Fibroblast of lung (primary cell): Measurements from ENCODE around the gene METAP1D. TPM values are rescaled to one million over a fixed set of nuclear protein-coding genes. Genes with fewer than 3 reads are reported as not detected.

Source experiments
- DNase-seq, 2 donors: peaks; one replicate each; pipeline versions ENCODE4 v3.0.0 to v3.0.0-alpha.2; 2010; ENCODE audit warnings: low read depth in 2 of 2
- H2AFZ ChIP-seq: 2 replicates; pipeline ENCODE4 v1.5.1; 2012; ENCODE audit warnings: low read length, control low read depth, inconsistent platforms
- H3K27ac ChIP-seq: 2 replicates; pipeline ENCODE4 v1.5.1; 2011; ENCODE audit warnings: low read length, control low read depth; ENCODE audit not compliant: insufficient read depth
- H3K27me3 ChIP-seq: 2 replicates; pipeline ENCODE4 v1.5.1; 2011; ENCODE audit warnings: mild to moderate bottlenecking, low read length; ENCODE audit not compliant: control insufficient read depth, insufficient read depth
- H3K36me3 ChIP-seq: 2 replicates; pipeline ENCODE4 v1.5.1; 2011; ENCODE audit warnings: low read length; ENCODE audit not compliant: control insufficient read depth, insufficient read depth
- H3K4me1 ChIP-seq: 2 replicates; pipeline ENCODE4 v1.5.1; 2011; ENCODE audit warnings: low read length; ENCODE audit not compliant: control insufficient read depth, insufficient read depth; ENCODE audit errors: extremely low read depth
- H3K4me2 ChIP-seq: 2 replicates; pipeline ENCODE4 v1.5.1; 2011; ENCODE audit warnings: low read length, control low read depth; ENCODE audit not compliant: insufficient read depth; ENCODE audit errors: extremely low read depth
- H3K4me3 ChIP-seq, 4 experiments: fragments of 200-600 bp in 1 of 4; sonication (generic) in 1 of 4; replicated peaks in 1 of 4; 2 replicates each; pipeline ENCODE4 v1.5.1; 2011 to 2016; ENCODE audit warnings: low read length in 4 of 4, low read depth in 3 of 4, mild to moderate bottlenecking in 3 of 4, control low read depth in 2 of 4, inconsistent platforms in 1 of 4, mixed read lengths in 1 of 4; ENCODE audit not compliant: insufficient read depth in 1 of 4; ENCODE audit errors: control extremely low read depth in 1 of 4
- H3K79me2 ChIP-seq: 2 replicates; pipeline ENCODE4 v1.5.1; 2012; ENCODE audit warnings: mild to moderate bottlenecking, low read length, inconsistent platforms; ENCODE audit not compliant: control insufficient read depth, insufficient read depth
- H3K9ac ChIP-seq: 2 replicates; pipeline ENCODE4 v1.5.1; 2011; ENCODE audit warnings: mild to moderate bottlenecking, low read length, control low read depth; ENCODE audit not compliant: insufficient read depth
- H3K9me3 ChIP-seq: 2 replicates; pipeline ENCODE4 v1.5.1; 2012; ENCODE audit warnings: low read depth, low read length; ENCODE audit not compliant: control insufficient read depth, insufficient read depth
- H4K20me1 ChIP-seq: 2 replicates; pipeline ENCODE4 v1.5.1; 2011; ENCODE audit warnings: low read length; ENCODE audit not compliant: control insufficient read depth, insufficient read depth; ENCODE audit errors: extremely low read depth
- CTCF ChIP-seq, 2 donors: IDR thresholded peaks in 1 of 2; conservative IDR thresholded peaks in 1 of 2; 1 replicate in 1 of 2; 2 replicates in 1 of 2; pipeline ENCODE4 v1.5.1; 2011 to 2012; ENCODE audit warnings: low read length in 2 of 2, control low read depth in 1 of 2, inconsistent platforms in 1 of 2, low read depth in 1 of 2, mild to moderate bottlenecking in 1 of 2
- EZH2 ChIP-seq: IDR thresholded peaks from 2 replicates; pipeline ENCODE4 v1.5.1; 2012; ENCODE audit warnings: low read length, control low read depth, mild to moderate bottlenecking; ENCODE audit errors: missing control alignments
- polyA plus RNA-seq, 2 donors: library from polyadenylated mRNA; depleted of rRNA in 1 of 2; stranded (reverse) in 1 of 2; unstranded in 1 of 2; fragments of >200 nt; gene quantifications; 2 replicates each; pipeline ENCODE4 v1.2.1, GENCODE V29; 2011 to 2012; ENCODE audit warnings: missing spikeins in 1 of 2
- total RNA-seq: library from RNA; depleted of rRNA; stranded (reverse); fragments of >200 nt; gene quantifications from 2 replicates; pipeline ENCODE4 v1.2.1, GENCODE V29; 2014

Gene METAP1D
- total and polyA plus RNA-seq, 2 donors (not counting 1 experiment from before 2014, with no cell fraction given): 6.7 to 6.8 TPM

GRCh38 chr2:171999161-171999560 lies 592 bp upstream of the METAP1D start:
- Histone ChIP-seq H3K36me3 (no peaks in the 10 kb centered on the region), H3K9ac (no peak overlapping the region), H3K79me2 (no peaks in the 10 kb centered on the region), H3K9me3 (no peaks in the 10 kb centered on the region), H3K27ac (no peak overlapping the region), H4K20me1 (no peaks in the 10 kb centered on the region), H3K4me1 (peaks cover 7% of the 10 kb centered on the region), H2AFZ (peak overlapping the region; percentile 33), H3K4me3 (peak overlapping the region; percentile 1 to 77 (median 40)), H3K4me2 (peak overlapping the region; percentile 20), H3K27me3 (no peaks in the 10 kb centered on the region)
- DNase-seq: peak in 1 of 2 donors; percentile 2
- TF ChIP-seq EZH2 (no peak), CTCF (conservative IDR thresholded peaks at IDR 0.05 in 1 of 2, IDR thresholded peaks at IDR 0.05 in 1 of 2; ENCODE audit: low read depth in 1 of 2, low read length in 2 of 2) (no peak)

DNA sequence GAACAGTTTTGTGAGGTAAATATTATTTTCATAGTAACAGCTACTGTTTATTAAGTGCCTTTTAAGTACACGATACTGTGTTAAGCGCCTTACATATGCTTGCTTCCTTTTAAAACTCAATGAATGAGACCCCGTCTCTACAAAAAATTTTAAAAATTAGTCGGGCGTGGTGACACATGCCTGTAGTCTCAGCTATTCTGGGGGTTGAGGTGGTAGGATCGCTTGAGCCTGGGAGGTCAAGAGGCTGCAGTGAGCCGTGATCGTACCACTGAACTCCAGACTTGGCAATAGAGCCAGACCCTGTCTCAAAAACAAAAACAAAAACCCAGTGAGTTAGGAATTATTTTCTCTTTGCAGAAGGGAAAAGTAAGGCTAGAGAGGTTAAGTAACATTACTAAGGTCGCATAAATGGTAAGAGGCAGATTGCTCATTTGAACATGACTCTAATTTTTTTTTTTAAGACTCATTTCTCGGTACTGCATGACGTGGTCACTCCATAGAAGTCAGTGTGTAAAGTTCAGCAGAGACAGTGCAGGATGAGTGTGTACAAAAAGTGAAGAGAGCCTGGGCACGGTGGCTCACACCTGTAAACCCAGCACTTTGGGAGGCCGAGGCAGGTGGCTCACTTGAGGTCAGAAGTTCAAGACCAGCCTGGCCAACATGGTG lies 1.1 kb downstream of the METAP1D start:
- TF ChIP-seq EZH2: no peak
- no peak for TF ChIP-seq CTCF (conservative IDR thresholded peaks at IDR 0.05 in 1 of 2, IDR thresholded peaks at IDR 0.05 in 1 of 2; ENCODE audit: low read depth in 1 of 2, low read length in 2 of 2)
- no peak for DNase-seq
- peak overlapping the region; percentile 72 to 95 (median 82) for H3K4me3 ChIP-seq

GRCh38 chr2:172007372-172007771 lies 7.6 kb downstream of the METAP1D start:
- Histone ChIP-seq H3K4me1 (no peaks in the 10 kb centered on the region), H2AFZ (no peak overlapping the region), H3K9me3 (no peaks in the 10 kb centered on the region), H4K20me1 (no peaks in the 10 kb centered on the region), H3K36me3 (no peaks in the 10 kb centered on the region), H3K79me2 (no peaks in the 10 kb centered on the region), H3K9ac (no peak overlapping the region), H3K4me2 (no peak overlapping the region), H3K27me3 (no peaks in the 10 kb centered on the region), H3K27ac (no peak overlapping the region), H3K4me3 (no peak overlapping the region)
- DNase-seq: no peak
- TF ChIP-seq EZH2 (no peak), CTCF (conservative IDR thresholded peaks at IDR 0.05 in 1 of 2, IDR thresholded peaks at IDR 0.05 in 1 of 2; ENCODE audit: low read depth in 1 of 2, low read length in 2 of 2) (no peak)

More for the DNA sequence above, 1.1 kb downstream of the METAP1D start:
- Histone ChIP-seq H3K4me1 (peaks cover 7% of the 10 kb centered on the region), H3K36me3 (no peaks in the 10 kb centered on the region), H3K27ac (peak overlapping the region; percentile 74), H3K4me2 (peak overlapping the region; percentile 92), H4K20me1 (no peaks in the 10 kb centered on the region), H3K9me3 (no peaks in the 10 kb centered on the region), H3K27me3 (no peaks in the 10 kb centered on the region), H3K9ac (no peak overlapping the region), H2AFZ (peak overlapping the region; percentile 99), H3K79me2 (no peaks in the 10 kb centered on the region)
